AG08395 (cell line): ENCODE measurements around the gene SEMA4D.
"Not testable (repeated sequence)": the region's sequence is repeated elsewhere in the genome, so short reads cannot be mapped to it uniquely, and the experiment has no call there.

Experiments used
- DNase-seq: peaks from one replicate; pipeline ENCODE4 v3.0.0; 2012; ENCODE audit warnings: mixed read lengths, low spot score

SEMA4D gene

GRCh38 chr9:89481538-89481915, 16.4 kb downstream of the SEMA4D start:
- no peak for DNase-seq

GRCh38 chr9:89480825-89481537, 16.9 kb downstream of the SEMA4D start:
- no peak for DNase-seq

GRCh38 chr9:89480372-89480771, 17.5 kb downstream of the SEMA4D start:
- DNase-seq: not testable (repeated sequence)

GRCh38 chr9:89479669-89480011, 18.3 kb downstream of the SEMA4D start:
- not testable (repeated sequence) for DNase-seq

GRCh38 chr9:89478821-89479668, 18.9 kb downstream of the SEMA4D start:
- no peak for DNase-seq

GRCh38 chr9:89477811-89478630, 19.9 kb downstream of the SEMA4D start:
- no peak for DNase-seq

- DNase-seq: no peak
These were observed 20.5 kb downstream of the SEMA4D start for GRCh38 chr9:89477384-89477783.

GRCh38 chr9:89476546-89476945, 21.4 kb downstream of the SEMA4D start:
- no peak for DNase-seq

- DNase-seq: no peak
These were observed 21.9 kb downstream of the SEMA4D start for GRCh38 chr9:89475891-89476440.

GRCh38 chr9:89474939-89475338, 23.0 kb downstream of the SEMA4D start:
- no peak for DNase-seq

- DNase-seq: peak; percentile 39
These were observed 24.0 kb downstream of the SEMA4D start for GRCh38 chr9:89473762-89474469.

GRCh38 chr9:89471796-89472320, 26.1 kb downstream of the SEMA4D start:
- DNase-seq: not testable (repeated sequence)

- DNase-seq: no peak
These were observed 26.5 kb downstream of the SEMA4D start for GRCh38 chr9:89471390-89471789.

- DNase-seq: no peak
These were observed 27.6 kb downstream of the SEMA4D start for GRCh38 chr9:89470224-89470839.

GRCh38 chr9:89469003-89469402, 28.9 kb downstream of the SEMA4D start:
- DNase-seq: no peak

- no peak for DNase-seq
These were observed 29.5 kb downstream of the SEMA4D start for GRCh38 chr9:89468281-89468960.

GRCh38 chr9:89467278-89467625, 30.7 kb downstream of the SEMA4D start:
- no peak for DNase-seq

- DNase-seq: no peak
These were observed 31.2 kb downstream of the SEMA4D start for GRCh38 chr9:89466451-89467277.

GRCh38 chr9:89465726-89466308, 32.1 kb downstream of the SEMA4D start:
- no peak for DNase-seq
